ENCODE results near the gene SLC2A10.

- TF ChIP-seq CTCF (IDR thresholded peaks at IDR 0.05): no peak
- no peak for TF ChIP-seq POLR2A (IDR thresholded peaks at IDR 0.05)
Measured at GRCh38 chr20:46777331-46777730, 67.9 kb downstream of the SLC2A10 start.
